ENCODE data around the gene AMZ1.

DNA sequence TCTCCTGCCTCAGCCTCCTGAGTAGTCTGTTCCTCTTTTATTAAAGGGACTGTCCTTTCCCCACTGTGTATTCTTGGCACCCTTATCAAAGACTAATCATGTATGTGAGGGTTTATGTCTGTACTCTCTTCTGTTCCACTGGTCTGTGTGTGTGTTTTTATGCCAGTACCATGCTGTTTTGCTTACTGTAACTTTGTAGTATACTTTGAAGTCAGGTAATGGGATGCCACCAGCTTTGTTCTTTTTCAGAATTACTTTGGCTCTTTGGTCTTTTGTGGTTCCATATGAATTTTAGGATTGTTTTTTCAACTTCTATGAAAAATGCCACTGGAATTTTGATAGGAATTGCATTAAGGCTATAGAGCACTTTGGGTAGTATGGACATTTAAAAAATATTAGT is 14.1 kb upstream of the AMZ1 start:
- TF ChIP-seq, protein P1, sequence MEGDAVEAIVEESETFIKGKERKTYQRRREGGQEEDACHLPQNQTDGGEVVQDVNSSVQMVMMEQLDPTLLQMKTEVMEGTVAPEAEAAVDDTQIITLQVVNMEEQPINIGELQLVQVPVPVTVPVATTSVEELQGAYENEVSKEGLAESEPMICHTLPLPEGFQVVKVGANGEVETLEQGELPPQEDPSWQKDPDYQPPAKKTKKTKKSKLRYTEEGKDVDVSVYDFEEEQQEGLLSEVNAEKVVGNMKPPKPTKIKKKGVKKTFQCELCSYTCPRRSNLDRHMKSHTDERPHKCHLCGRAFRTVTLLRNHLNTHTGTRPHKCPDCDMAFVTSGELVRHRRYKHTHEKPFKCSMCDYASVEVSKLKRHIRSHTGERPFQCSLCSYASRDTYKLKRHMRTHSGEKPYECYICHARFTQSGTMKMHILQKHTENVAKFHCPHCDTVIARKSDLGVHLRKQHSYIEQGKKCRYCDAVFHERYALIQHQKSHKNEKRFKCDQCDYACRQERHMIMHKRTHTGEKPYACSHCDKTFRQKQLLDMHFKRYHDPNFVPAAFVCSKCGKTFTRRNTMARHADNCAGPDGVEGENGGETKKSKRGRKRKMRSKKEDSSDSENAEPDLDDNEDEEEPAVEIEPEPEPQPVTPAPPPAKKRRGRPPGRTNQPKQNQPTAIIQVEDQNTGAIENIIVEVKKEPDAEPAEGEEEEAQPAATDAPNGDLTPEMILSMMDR (IDR thresholded peaks at IDR 0.05): no peak
- no peak for TF ChIP-seq EP300 (IDR thresholded peaks at IDR 0.05; ENCODE audit: low read depth)
